NCI-H1930 (cell line): ENCODE measurements around the gene B4GALT7.
"Not testable (repeated sequence)": the region's sequence is repeated elsewhere in the genome, so short reads cannot be mapped to it uniquely, and the experiment has no call there.

Experiments
- DNase-seq, 2 experiments: peaks; one replicate each; lab custom pipeline; 2025; lab: John Stamatoyannopoulos, UW

B4GALT7 gene

GRCh38 chr5:177609076-177610059 lies 9.4 kb downstream of the B4GALT7 start:
- DNase-seq, result no peak

- no peak for DNase-seq
Measured at GRCh38 chr5:177610131-177610769, 10.3 kb downstream of the B4GALT7 start.

- DNase-seq, result no peak
Measured at GRCh38 chr5:177610770-177611445, 11.0 kb downstream of the B4GALT7 start.

GRCh38 chr5:177611446-177612214 lies 11.7 kb downstream of the B4GALT7 start:
- DNase-seq, result no peak

- no peak for DNase-seq
Measured at GRCh38 chr5:177612215-177612673, 12.3 kb downstream of the B4GALT7 start.

- DNase-seq, result no peak
Measured at GRCh38 chr5:177620560-177620959, 20.6 kb downstream of the B4GALT7 start.

- DNase-seq, result not testable (repeated sequence)
Measured at GRCh38 chr5:177624172-177624571, 24.2 kb downstream of the B4GALT7 start.

- DNase-seq, result not testable (repeated sequence)
Measured at GRCh38 chr5:177630186-177630585, 30.3 kb downstream of the B4GALT7 start.

- DNase-seq, result not testable (repeated sequence)
Measured at GRCh38 chr5:177634912-177635311, 35.0 kb downstream of the B4GALT7 start.

- DNase-seq, result not testable (repeated sequence)
Measured at GRCh38 chr5:177645462-177645861, 45.5 kb downstream of the B4GALT7 start.

- not testable (repeated sequence) for DNase-seq
Measured at GRCh38 chr5:177651235-177651634, 51.3 kb downstream of the B4GALT7 start.

- not testable (repeated sequence) for DNase-seq
Measured at GRCh38 chr5:177657846-177658245, 57.9 kb downstream of the B4GALT7 start.

GRCh38 chr5:177658542-177658941 lies 58.6 kb downstream of the B4GALT7 start:
- DNase-seq, result not testable (repeated sequence)
